Naive B cell (primary cell): ENCODE results near the gene CCDC73. TPM values are rescaled to one million over a fixed set of nuclear protein-coding genes. Genes with fewer than 3 reads are reported as not detected.

Experiments used
- ATAC-seq, 2 donors: fragments of 150-1000 bp; cut with Tn5 transposase; 2 replicates each; pipeline ENCODE4 v1.10.0; 2021; ENCODE audit warnings: low read depth in 2 of 2, mild to moderate bottlenecking in 2 of 2, moderate library complexity in 2 of 2
- DNase-seq: peaks from one replicate; pipeline ENCODE4 v3.0.0; 2022
- H3K27ac Mint-ChIP-seq, 6 donors: one replicate each; pipeline ENCODE4 v1.8.0; 2020 to 2022; ENCODE audit warnings: mild to moderate bottlenecking in 6 of 6, mixed read lengths in 6 of 6, moderate library complexity in 5 of 6, inconsistent platforms in 2 of 6
- H3K27me3 Mint-ChIP-seq, 3 donors: one replicate each; pipeline ENCODE4 v1.8.0; 2021 to 2022; ENCODE audit warnings: mixed read lengths in 3 of 3, mild to moderate bottlenecking in 1 of 3
- H3K36me3 Mint-ChIP-seq, 2 donors: one replicate each; pipeline ENCODE4 v1.8.0; 2020 to 2022; ENCODE audit warnings: mixed read lengths in 2 of 2, inconsistent platforms in 1 of 2, mild to moderate bottlenecking in 1 of 2
- H3K4me1 Mint-ChIP-seq, 3 donors: one replicate each; pipeline ENCODE4 v1.8.0; 2020 to 2022; ENCODE audit warnings: mixed read lengths in 3 of 3, inconsistent platforms in 1 of 3, mild to moderate bottlenecking in 1 of 3, moderate library complexity in 1 of 3
- H3K4me3 Mint-ChIP-seq, 8 donors: one replicate each; pipeline ENCODE4 v1.8.0; 2020 to 2022; ENCODE audit warnings: mild to moderate bottlenecking in 8 of 8, mixed read lengths in 8 of 8, moderate library complexity in 8 of 8, inconsistent platforms in 2 of 8
- H3K9me3 Mint-ChIP-seq, 7 donors: one replicate each; pipeline ENCODE4 v1.8.0; 2020 to 2022; ENCODE audit warnings: mixed read lengths in 7 of 7, mild to moderate bottlenecking in 5 of 7, inconsistent platforms in 2 of 7, moderate library complexity in 1 of 7
- polyA plus RNA-seq, 6 donors: library from polyadenylated mRNA; unstranded; fragments of 300-500 nt; fragmentation: Illumina TruSeq; gene quantifications; one replicate each; pipeline ENCODE4 v1.2.3, GENCODE V29; 2021; ENCODE audit warnings: low read depth in 6 of 6

CCDC73 gene
- polyA plus RNA-seq: not detected

- peaks cover 0 to 8% (median 0%) of the 10 kb centered on the region in 3 donors for H3K27me3 Mint-ChIP-seq
- no peaks in the 10 kb centered on the region for H3K9me3 Mint-ChIP-seq
- ATAC-seq (no peak), DNase-seq (no peak)
- H3K4me1 Mint-ChIP-seq: peaks cover 0 to 6% (median 0%) of the 10 kb centered on the region in 3 donors
- peak within 1 kb of the TSS in 2 of 6 donors; percentile 7 to 76 for H3K27ac Mint-ChIP-seq
- H3K4me3 Mint-ChIP-seq: no peak within 1 kb of the TSS
- no peaks in the 10 kb centered on the region for H3K36me3 Mint-ChIP-seq
Observed at GRCh38 chr11:32794439-32794838, at the start of gene CCDC73. TSS of gene CCDC73 (minus strand) at chr11:32794662. CDS start at chr11:32760243, 34,419 bp downstream.

DNA sequence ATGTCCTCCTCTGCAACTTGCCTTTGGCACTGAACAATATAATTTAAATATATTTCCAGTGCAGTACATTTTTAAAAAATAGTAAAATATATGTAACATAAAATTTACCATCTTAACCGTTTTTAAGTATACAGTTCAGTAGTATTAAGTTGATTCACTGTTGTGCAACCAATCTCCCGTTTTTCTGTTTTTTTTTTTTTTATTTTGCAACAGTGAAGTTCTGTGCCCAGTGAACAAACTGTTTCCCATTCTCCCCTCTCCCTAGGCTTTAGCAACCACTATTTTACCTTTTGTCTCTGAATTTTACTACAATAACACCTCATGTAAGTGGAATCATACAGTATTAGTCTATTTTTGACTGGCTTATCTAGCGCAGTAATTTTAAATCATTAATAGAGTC lies 49.1 kb upstream of the CCDC73 start:
- no peaks in the 10 kb centered on the region for H3K36me3 Mint-ChIP-seq
- H3K27ac Mint-ChIP-seq: no peak overlapping the region
- H3K4me3 Mint-ChIP-seq: no peak overlapping the region
- H3K4me1 Mint-ChIP-seq: peaks cover 0 to 3% (median 0%) of the 10 kb centered on the region in 3 donors
- ATAC-seq: no peak
- peaks cover 0 to 6% (median 2%) of the 10 kb centered on the region in 7 donors for H3K9me3 Mint-ChIP-seq
- DNase-seq: no peak
- H3K27me3 Mint-ChIP-seq: no peaks in the 10 kb centered on the region

- no peak overlapping the region for H3K4me3 Mint-ChIP-seq
- H3K4me1 Mint-ChIP-seq: no peaks in the 10 kb centered on the region
- no peaks in the 10 kb centered on the region for H3K9me3 Mint-ChIP-seq
- peaks cover 0 to 4% (median 0%) of the 10 kb centered on the region in 3 donors for H3K27me3 Mint-ChIP-seq
- no peaks in the 10 kb centered on the region for H3K36me3 Mint-ChIP-seq
- no peak for ATAC-seq
- DNase-seq: no peak
- no peak overlapping the region for H3K27ac Mint-ChIP-seq
Observed at GRCh38 chr11:32840587-32840986, 46.1 kb upstream of the CCDC73 start.

GRCh38 chr11:32839308-32839707 lies 44.8 kb upstream of the CCDC73 start:
- no peaks in the 10 kb centered on the region for H3K36me3 Mint-ChIP-seq
- H3K27ac Mint-ChIP-seq: no peak overlapping the region
- ATAC-seq (no peak), DNase-seq (no peak)
- H3K9me3 Mint-ChIP-seq: no peaks in the 10 kb centered on the region
- H3K27me3 Mint-ChIP-seq: peaks cover 0 to 4% (median 0%) of the 10 kb centered on the region in 3 donors
- no peaks in the 10 kb centered on the region for H3K4me1 Mint-ChIP-seq
- no peak overlapping the region for H3K4me3 Mint-ChIP-seq

GRCh38 chr11:32838505-32839274 lies 44.2 kb upstream of the CCDC73 start:
- peaks cover 0 to 8% (median 0%) of the 10 kb centered on the region in 3 donors for H3K27me3 Mint-ChIP-seq
- H3K9me3 Mint-ChIP-seq: no peaks in the 10 kb centered on the region
- H3K4me1 Mint-ChIP-seq: no peaks in the 10 kb centered on the region
- H3K27ac Mint-ChIP-seq: no peak overlapping the region
- DNase-seq (no peak), ATAC-seq (no peak)
- no peaks in the 10 kb centered on the region for H3K36me3 Mint-ChIP-seq
- H3K4me3 Mint-ChIP-seq: no peak overlapping the region

DNA sequence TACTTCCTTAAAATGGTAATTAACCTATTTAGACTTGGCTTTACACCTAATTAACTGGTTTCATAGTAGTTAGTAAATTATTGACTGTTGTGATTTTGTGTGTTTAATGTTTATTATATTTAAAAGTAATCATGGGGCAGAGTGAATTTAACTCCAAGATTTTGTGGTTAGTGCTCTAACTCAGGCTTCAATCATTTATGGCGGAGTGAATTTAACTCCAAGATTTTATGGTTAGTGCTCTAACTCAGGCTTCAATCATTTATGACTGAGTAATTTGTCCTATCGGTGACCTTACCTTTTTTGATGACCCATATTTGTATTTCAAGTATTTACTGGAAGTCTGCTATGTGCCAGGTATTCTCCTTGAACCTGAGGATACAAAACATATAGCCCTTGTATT lies 42.5 kb upstream of the CCDC73 start:
- Mint-ChIP-seq H3K27ac (no peak overlapping the region), H3K4me3 (no peak overlapping the region), H3K9me3 (no peaks in the 10 kb centered on the region), H3K36me3 (no peaks in the 10 kb centered on the region), H3K4me1 (no peaks in the 10 kb centered on the region), H3K27me3 (peaks cover 0 to 11% (median 9%) of the 10 kb centered on the region in 3 donors)
- ATAC-seq: no peak
- no peak for DNase-seq

GRCh38 chr11:32833921-32834320 lies 39.5 kb upstream of the CCDC73 start:
- H3K9me3 Mint-ChIP-seq: no peaks in the 10 kb centered on the region
- no peak for ATAC-seq
- no peak for DNase-seq
- H3K27me3 Mint-ChIP-seq: peaks cover 15 to 29% (median 19%) of the 10 kb centered on the region in 3 donors
- peaks cover 6 to 10% (median 6%) of the 10 kb centered on the region in 3 donors for H3K4me1 Mint-ChIP-seq
- no peak overlapping the region for H3K4me3 Mint-ChIP-seq
- no peaks in the 10 kb centered on the region for H3K36me3 Mint-ChIP-seq
- H3K27ac Mint-ChIP-seq: no peak overlapping the region

DNA sequence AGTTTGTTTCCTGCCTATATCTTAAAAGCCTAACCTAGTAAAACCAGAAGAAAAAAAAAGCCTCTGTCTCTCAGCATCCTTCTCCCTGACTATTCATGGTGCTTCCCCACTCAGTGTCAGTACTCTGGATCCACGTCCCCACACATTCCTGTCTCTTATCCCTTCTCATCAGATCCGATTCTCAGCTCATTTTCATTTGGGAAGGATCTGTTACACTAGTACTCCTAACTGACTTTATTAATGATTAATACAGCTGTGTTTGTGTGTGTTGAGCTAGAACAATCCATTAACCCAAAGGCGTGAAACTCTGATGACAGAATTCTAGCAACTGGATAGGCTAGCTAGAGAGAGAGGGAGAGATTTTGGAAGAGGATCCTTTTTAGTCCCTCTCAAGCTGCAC lies 36.8 kb upstream of the CCDC73 start:
- Mint-ChIP-seq H3K27ac (no peak overlapping the region), H3K27me3 (peaks cover 15 to 37% (median 15%) of the 10 kb centered on the region in 3 donors), H3K4me1 (peaks cover 6 to 12% (median 8%) of the 10 kb centered on the region in 3 donors), H3K36me3 (no peaks in the 10 kb centered on the region), H3K4me3 (peak overlapping the region; percentile 7 to 87 (median 56)), H3K9me3 (no peaks in the 10 kb centered on the region)
- ATAC-seq (no peak), DNase-seq (no peak)

DNA sequence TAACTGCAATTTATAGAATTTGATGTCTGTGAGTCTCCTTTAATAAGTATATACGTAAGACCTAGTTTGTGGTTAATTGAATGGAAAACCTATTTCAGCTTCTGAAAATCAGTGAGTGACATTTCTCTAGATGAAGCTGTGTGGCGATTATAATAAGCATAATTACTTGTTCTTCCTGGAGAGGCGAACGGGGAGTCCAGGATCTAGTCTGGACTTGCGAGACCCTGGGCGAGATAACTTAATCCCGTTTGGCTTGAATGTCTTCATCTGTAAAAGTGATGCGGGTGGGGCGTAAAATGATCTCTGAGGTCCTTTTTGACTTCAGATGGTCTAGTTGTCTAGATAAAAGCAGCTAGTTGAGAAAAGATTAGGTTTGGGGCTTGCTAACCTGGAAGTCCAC lies 36.3 kb upstream of the CCDC73 start:
- no peak for DNase-seq
- Mint-ChIP-seq H3K4me1 (peaks cover 6 to 12% (median 8%) of the 10 kb centered on the region in 3 donors), H3K36me3 (no peaks in the 10 kb centered on the region), H3K27me3 (peaks cover 15 to 37% (median 15%) of the 10 kb centered on the region in 3 donors), H3K4me3 (peak overlapping the region in 7 of 8 donors; percentile 45 to 87 (median 76)), H3K27ac (no peak overlapping the region), H3K9me3 (no peaks in the 10 kb centered on the region)
- no peak for ATAC-seq

- Mint-ChIP-seq H3K27ac (no peak overlapping the region), H3K4me3 (peak overlapping the region; percentile 45 to 87 (median 78)), H3K27me3 (peaks cover 15 to 37% (median 15%) of the 10 kb centered on the region in 3 donors), H3K9me3 (no peaks in the 10 kb centered on the region), H3K4me1 (peaks cover 6 to 12% (median 8%) of the 10 kb centered on the region in 3 donors), H3K36me3 (no peaks in the 10 kb centered on the region)
- DNase-seq (no peak), ATAC-seq (no peak)
Observed at GRCh38 chr11:32830413-32830738, 35.9 kb upstream of the CCDC73 start.

DNA sequence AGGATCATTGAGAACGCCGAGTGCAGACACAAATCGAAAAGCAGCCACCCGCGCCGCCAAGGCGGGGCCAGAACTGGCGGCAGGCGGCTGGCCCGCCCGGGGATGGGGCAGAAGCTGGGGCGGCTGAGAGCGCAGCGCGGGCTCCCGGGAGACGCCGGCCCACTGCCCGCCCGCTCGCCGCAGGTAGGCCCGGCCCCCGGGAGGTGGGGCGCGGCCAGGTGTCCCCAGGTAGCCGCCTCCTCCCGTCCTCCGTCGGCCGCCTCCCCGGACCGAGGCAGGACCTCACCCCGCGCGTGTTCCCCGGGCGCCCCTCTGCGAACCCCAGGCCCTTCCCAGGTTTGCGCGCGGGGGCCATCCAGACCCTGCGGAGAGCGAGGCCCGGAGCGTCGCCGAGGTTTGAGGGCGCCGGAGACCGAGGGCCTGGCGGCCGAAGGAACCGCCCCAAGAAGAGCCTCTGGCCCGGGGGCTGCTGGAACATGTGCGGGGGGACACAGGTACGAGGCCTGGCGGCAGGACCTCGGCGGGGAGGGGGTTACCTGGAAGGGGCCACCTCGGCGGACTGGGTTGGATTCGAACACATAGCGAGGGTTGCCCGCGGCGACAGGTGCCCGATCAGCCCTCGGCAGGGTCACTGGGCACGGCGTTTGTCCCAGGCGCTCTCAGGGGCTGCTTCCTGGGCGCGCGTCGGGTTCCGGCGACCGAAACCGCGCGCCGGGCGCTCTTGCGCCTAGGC lies 35.4 kb upstream of the CCDC73 start, which contains the start of gene PRRG4:
Gene PRRG4, plus strand, starts transcription at position 248 of the 733 bp plus-strand sequence. CDS start 603 bp downstream, outside the sequence.
- peak within 1 kb of the TSS in 2 of 6 donors; percentile 68 to 75 for H3K27ac Mint-ChIP-seq
- peak; percentile 26 for DNase-seq
- peak; percentile 84 to 86 for ATAC-seq

GRCh38 chr11:32829157-32829679 lies 34.8 kb upstream of the CCDC73 start:
- DNase-seq (peak; percentile 7), ATAC-seq (peak; percentile 63 to 70)
- H3K4me1 Mint-ChIP-seq: peaks cover 6 to 12% (median 8%) of the 10 kb centered on the region in 3 donors
- H3K27me3 Mint-ChIP-seq: peaks cover 15 to 37% (median 15%) of the 10 kb centered on the region in 3 donors
- H3K36me3 Mint-ChIP-seq: no peaks in the 10 kb centered on the region
- peak overlapping the region in 2 of 6 donors; percentile 68 to 75 for H3K27ac Mint-ChIP-seq
- peak overlapping the region; percentile 84 to 95 (median 90) for H3K4me3 Mint-ChIP-seq
- H3K9me3 Mint-ChIP-seq: no peaks in the 10 kb centered on the region

More for the DNA sequence above, 35.4 kb upstream of the CCDC73 start, which contains the start of gene PRRG4:
- peaks cover 6 to 12% (median 8%) of the 10 kb centered on the region in 3 donors for H3K4me1 Mint-ChIP-seq
- peaks cover 15 to 37% (median 15%) of the 10 kb centered on the region in 3 donors for H3K27me3 Mint-ChIP-seq
- no peaks in the 10 kb centered on the region for H3K9me3 Mint-ChIP-seq
- no peaks in the 10 kb centered on the region for H3K36me3 Mint-ChIP-seq
- peak within 1 kb of the TSS; percentile 84 to 95 (median 90) for H3K4me3 Mint-ChIP-seq

GRCh38 chr11:32827276-32827675 lies 32.8 kb upstream of the CCDC73 start:
- peaks cover 6 to 12% (median 8%) of the 10 kb centered on the region in 3 donors for H3K4me1 Mint-ChIP-seq
- DNase-seq (no peak), ATAC-seq (no peak)
- no peak overlapping the region for H3K4me3 Mint-ChIP-seq
- peaks cover 10 to 29% (median 15%) of the 10 kb centered on the region in 3 donors for H3K27me3 Mint-ChIP-seq
- peaks cover 0 to 4% (median 2%) of the 10 kb centered on the region in 7 donors for H3K9me3 Mint-ChIP-seq
- H3K27ac Mint-ChIP-seq: no peak overlapping the region
- H3K36me3 Mint-ChIP-seq: no peaks in the 10 kb centered on the region
